ENCODE results near the gene PLAAT1. TPM values are rescaled to one million over a fixed set of nuclear protein-coding genes. Genes with fewer than 3 reads are reported as not detected.

Gene PLAAT1
- total RNA-seq, 2 experiments from 2014 or later = 0.39 TPM; not detected in 1

DNA sequence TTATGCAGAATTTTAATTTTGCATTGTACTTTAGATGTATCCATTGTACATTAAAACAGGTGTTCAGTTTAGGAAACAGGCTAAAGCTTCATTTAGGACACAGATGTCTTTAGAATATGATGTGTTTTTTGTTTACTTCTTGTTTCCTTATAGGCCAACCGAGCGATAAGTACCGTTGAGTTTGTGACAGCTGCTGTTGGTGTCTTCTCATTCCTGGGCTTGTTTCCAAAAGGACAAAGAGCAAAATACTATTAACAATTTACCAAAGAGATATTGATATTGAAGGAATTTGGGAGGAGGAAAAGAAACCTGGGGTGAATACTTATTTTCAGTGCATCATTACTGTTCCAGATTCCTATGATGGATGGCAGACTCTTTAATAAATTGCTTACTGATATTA is 29.4 kb downstream of the PLAAT1 start:
- no peaks in the 10 kb centered on the region for H3K36me3 Mint-ChIP-seq
- H3K27me3 Mint-ChIP-seq = no peaks in the 10 kb centered on the region
- CTCF ChIA-PET = no interaction called here
- H3K27ac Mint-ChIP-seq = no peak overlapping the region
- no peak for DNase-seq
- no peaks in the 10 kb centered on the region for H3K9me3 Mint-ChIP-seq
- POLR2A ChIA-PET = no interaction called here
- H3K4me1 Mint-ChIP-seq (ENCODE audit: low read depth) = no peaks in the 10 kb centered on the region
- intact Hi-C loops (cut with micrococcal nuclease) = no loop called here
- H3K4me3 Mint-ChIP-seq = no peak overlapping the region

- CTCF ChIA-PET = no interaction called here
- no peak for DNase-seq
- H3K27me3 Mint-ChIP-seq = no peaks in the 10 kb centered on the region
- no peak overlapping the region for H3K4me3 Mint-ChIP-seq
- POLR2A ChIA-PET = no interaction called here
- intact Hi-C loops (cut with micrococcal nuclease) = no loop called here
- no peaks in the 10 kb centered on the region for H3K9me3 Mint-ChIP-seq
- H3K36me3 Mint-ChIP-seq = no peaks in the 10 kb centered on the region
- no peak overlapping the region for H3K27ac Mint-ChIP-seq
- no peaks in the 10 kb centered on the region for H3K4me1 Mint-ChIP-seq (ENCODE audit: low read depth)
These were observed 30.2 kb downstream of the PLAAT1 start for GRCh38 chr3:193271101-193271840.

- no peak for DNase-seq
- Mint-ChIP-seq H3K36me3 (no peaks in the 10 kb centered on the region), H3K27ac (no peak overlapping the region), H3K4me3 (no peak overlapping the region), H3K27me3 (peaks cover 2% of the 10 kb centered on the region), H3K9me3 (peaks cover 21% of the 10 kb centered on the region), H3K4me1 (ENCODE audit: low read depth) (no peaks in the 10 kb centered on the region)
- ChIA-PET POLR2A (no interaction called here), CTCF (interaction anchor here (0.5 kb wide), 1 partner anchor 1102 kb away, joined by 3 read pairs; no protein-coding TSS in a partner anchor)
- intact Hi-C loops (cut with micrococcal nuclease) = no loop called here
These were observed 51.4 kb downstream of the PLAAT1 start for GRCh38 chr3:193292386-193292785.

DNA sequence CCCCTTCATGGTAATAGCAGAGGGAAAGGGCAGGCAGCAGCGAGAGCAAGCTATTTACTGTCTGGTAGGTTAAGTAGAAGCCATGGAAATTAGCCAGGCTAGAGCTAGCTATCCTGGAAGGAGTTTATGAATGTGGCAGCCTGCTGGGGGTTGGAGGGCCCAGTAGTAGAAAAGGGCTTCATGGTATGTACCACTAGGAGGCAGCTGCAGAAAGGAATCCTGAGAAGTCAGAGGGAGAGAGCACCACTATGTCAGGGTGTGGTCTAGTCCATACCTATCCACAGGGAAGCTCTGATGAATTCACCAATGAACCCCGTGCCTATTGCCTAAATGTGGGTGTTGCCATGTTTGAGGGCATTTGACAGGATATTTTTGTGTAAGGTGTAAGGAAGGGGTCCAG is 55.0 kb downstream of the PLAAT1 start:
- Mint-ChIP-seq H3K36me3 (no peaks in the 10 kb centered on the region), H3K27me3 (peaks cover 7% of the 10 kb centered on the region), H3K27ac (no peak overlapping the region), H3K4me3 (no peak overlapping the region), H3K4me1 (ENCODE audit: low read depth) (no peaks in the 10 kb centered on the region), H3K9me3 (peaks cover 18% of the 10 kb centered on the region)
- POLR2A ChIA-PET = no interaction called here
- intact Hi-C loops (cut with micrococcal nuclease) = no loop called here
- DNase-seq = no peak
- CTCF ChIA-PET = no interaction called here

DNA sequence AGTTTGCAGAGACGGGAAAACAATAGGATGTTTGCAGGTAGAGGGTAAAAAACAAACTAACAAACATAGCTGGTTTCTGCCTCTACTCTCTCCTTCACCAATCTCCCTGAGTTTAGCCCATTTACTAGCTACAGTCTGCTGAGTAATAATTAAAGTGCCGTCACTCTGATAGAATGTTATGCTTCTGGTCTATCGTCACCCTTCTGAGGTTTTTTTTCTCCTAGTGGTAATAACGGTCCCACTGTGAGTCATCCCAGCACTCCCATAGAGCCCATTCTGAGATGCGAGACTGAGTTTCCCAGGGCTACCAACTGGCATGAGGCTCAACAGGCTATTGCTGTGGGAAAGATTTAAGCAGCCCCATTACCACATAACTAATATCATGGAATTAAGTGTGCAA is 56.4 kb downstream of the PLAAT1 start:
- intact Hi-C loops (cut with micrococcal nuclease) = no loop called here
- CTCF ChIA-PET = no interaction called here
- Mint-ChIP-seq H3K9me3 (peaks cover 6% of the 10 kb centered on the region), H3K27me3 (peaks cover 7% of the 10 kb centered on the region), H3K4me3 (no peak overlapping the region), H3K36me3 (no peaks in the 10 kb centered on the region), H3K27ac (no peak overlapping the region), H3K4me1 (ENCODE audit: low read depth) (no peaks in the 10 kb centered on the region)
- DNase-seq = no peak
- POLR2A ChIA-PET = no interaction called here

GRCh38 chr3:193301433-193301832 is 60.4 kb downstream of the PLAAT1 start:
- CTCF ChIA-PET = no interaction called here
- Mint-ChIP-seq H3K4me3 (no peak overlapping the region), H3K36me3 (no peaks in the 10 kb centered on the region), H3K4me1 (ENCODE audit: low read depth) (no peaks in the 10 kb centered on the region), H3K27me3 (peaks cover 12% of the 10 kb centered on the region), H3K9me3 (peaks cover 3% of the 10 kb centered on the region), H3K27ac (no peak overlapping the region)
- no peak for DNase-seq
- POLR2A ChIA-PET = no interaction called here
- intact Hi-C loops (cut with micrococcal nuclease) = no loop called here

GRCh38 chr3:193305356-193305755 is 64.3 kb downstream of the PLAAT1 start:
- H3K4me1 Mint-ChIP-seq (ENCODE audit: low read depth) = no peaks in the 10 kb centered on the region
- no peaks in the 10 kb centered on the region for H3K36me3 Mint-ChIP-seq
- H3K27me3 Mint-ChIP-seq = peaks cover 11% of the 10 kb centered on the region
- POLR2A ChIA-PET = no interaction called here
- no peak overlapping the region for H3K27ac Mint-ChIP-seq
- intact Hi-C loops (cut with micrococcal nuclease) = no loop called here
- CTCF ChIA-PET = no interaction called here
- H3K9me3 Mint-ChIP-seq = no peaks in the 10 kb centered on the region
- no peak for DNase-seq
- H3K4me3 Mint-ChIP-seq = no peak overlapping the region

DNA sequence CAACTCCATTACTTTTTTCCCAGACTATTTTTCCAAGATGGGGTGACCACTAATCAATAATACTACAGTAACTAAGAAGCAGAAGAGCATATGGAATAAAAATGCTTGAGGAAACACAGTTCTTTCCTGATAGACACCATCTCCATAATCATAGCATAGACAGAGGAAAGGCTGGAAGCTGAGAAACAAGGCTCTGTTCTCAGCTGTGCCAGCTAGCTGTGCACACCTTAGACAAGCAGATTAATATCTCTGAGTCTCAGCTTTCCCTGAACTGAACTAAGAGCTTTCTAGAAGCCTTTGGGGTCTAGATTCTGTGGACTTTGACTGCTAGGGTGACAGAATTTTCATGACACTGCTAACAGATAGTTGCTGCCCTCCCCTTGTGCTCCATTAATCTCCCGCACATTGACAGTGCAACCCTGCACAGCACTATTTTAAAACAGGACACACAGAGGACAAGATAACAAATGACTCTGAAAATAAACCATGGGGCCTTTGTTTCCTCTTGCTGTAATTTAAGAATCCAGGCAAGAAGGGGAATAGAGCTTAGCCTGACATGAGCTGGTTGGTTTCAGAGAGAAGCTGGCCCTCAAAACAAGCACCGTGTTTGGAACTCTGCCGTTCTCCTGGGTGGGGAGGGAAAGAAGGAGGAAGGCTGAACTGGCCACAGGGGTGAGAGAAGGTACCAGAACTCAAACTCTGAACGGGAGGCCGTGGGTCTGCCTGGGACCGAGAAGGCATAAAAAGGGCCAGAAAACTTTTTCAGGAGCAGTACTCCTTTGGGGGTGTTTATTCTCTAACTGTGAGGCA is 70.1 kb downstream of the PLAAT1 start:
- CTCF ChIA-PET = interaction anchor here (0.7 kb wide), 1 partner anchor 368 kb away, joined by 3 read pairs; no protein-coding TSS in a partner anchor
- H3K27me3 Mint-ChIP-seq = peaks cover 2% of the 10 kb centered on the region

DNA sequence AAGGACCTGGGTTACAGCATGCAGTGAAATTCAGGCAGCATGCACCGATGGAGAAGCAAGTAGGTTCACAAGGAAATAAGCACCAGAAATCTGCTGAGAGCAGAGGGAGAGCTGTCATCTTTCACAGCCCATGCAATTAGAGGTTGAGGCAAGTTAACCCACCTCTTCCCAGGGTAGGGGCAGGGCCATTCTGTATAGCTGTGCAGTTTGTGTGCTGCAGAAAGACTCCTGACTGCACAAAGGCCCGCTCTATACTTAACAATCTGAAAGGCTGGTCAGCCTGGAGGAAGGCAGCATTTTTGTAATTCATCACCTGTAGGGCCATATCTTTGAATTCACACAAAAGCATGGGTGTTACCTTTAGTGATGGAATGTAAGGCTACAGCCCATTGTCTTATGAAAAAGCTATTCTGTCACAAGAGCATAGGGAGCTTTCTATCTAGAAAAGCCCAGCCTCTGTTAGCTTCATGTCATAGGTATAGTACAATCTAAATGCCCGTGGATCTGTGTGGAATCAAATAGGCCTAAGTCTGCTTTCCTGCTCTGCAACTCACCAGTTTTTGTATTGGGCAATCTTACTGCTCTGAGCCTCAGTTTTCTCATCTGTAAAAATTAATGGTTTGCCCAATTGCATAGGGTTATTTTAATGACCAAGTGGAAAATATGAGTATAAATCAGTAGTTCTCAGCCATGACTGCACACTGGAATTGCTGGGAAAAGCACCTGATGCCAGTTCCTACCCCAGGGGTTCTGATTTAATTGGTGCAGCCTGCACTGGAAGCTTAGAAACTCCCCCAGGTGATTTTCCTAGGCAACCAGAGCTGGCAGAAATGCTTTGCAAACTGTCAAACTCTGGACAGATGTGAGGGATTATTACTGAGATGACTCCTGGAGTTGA is 72.3 kb downstream of the PLAAT1 start:
- CTCF ChIA-PET = no interaction called here
- Mint-ChIP-seq H3K9me3 (no peaks in the 10 kb centered on the region), H3K4me3 (no peak overlapping the region)

More for the DNA sequence above, 70.1 kb downstream of the PLAAT1 start:
- Mint-ChIP-seq H3K9me3 (no peaks in the 10 kb centered on the region), H3K36me3 (no peaks in the 10 kb centered on the region), H3K4me3 (no peak overlapping the region), H3K27ac (no peak overlapping the region), H3K4me1 (ENCODE audit: low read depth) (no peaks in the 10 kb centered on the region)
- DNase-seq = no peak
- intact Hi-C loops (cut with micrococcal nuclease) = no loop called here
- POLR2A ChIA-PET = no interaction called here

GRCh38 chr3:193314161-193314560 is 73.1 kb downstream of the PLAAT1 start:
- no peaks in the 10 kb centered on the region for H3K36me3 Mint-ChIP-seq
- no peaks in the 10 kb centered on the region for H3K9me3 Mint-ChIP-seq
- DNase-seq = no peak
- CTCF ChIA-PET = no interaction called here
- no peaks in the 10 kb centered on the region for H3K4me1 Mint-ChIP-seq (ENCODE audit: low read depth)
- no peak overlapping the region for H3K27ac Mint-ChIP-seq
- H3K27me3 Mint-ChIP-seq = peaks cover 2% of the 10 kb centered on the region
- no peak overlapping the region for H3K4me3 Mint-ChIP-seq
- intact Hi-C loops (cut with micrococcal nuclease) = no loop called here
- POLR2A ChIA-PET = no interaction called here

More for the DNA sequence above, 72.3 kb downstream of the PLAAT1 start:
- no peak for DNase-seq
- Mint-ChIP-seq H3K4me1 (ENCODE audit: low read depth) (no peaks in the 10 kb centered on the region), H3K27ac (no peak overlapping the region), H3K36me3 (no peaks in the 10 kb centered on the region), H3K27me3 (peaks cover 2% of the 10 kb centered on the region)
- intact Hi-C loops (cut with micrococcal nuclease) = no loop called here
- POLR2A ChIA-PET = no interaction called here

- no peak for DNase-seq
- no peaks in the 10 kb centered on the region for H3K4me1 Mint-ChIP-seq (ENCODE audit: low read depth)
- H3K27me3 Mint-ChIP-seq = no peaks in the 10 kb centered on the region
- POLR2A ChIA-PET = no interaction called here
- intact Hi-C loops (cut with micrococcal nuclease) = no loop called here
- H3K36me3 Mint-ChIP-seq = no peaks in the 10 kb centered on the region
- no peak overlapping the region for H3K27ac Mint-ChIP-seq
- CTCF ChIA-PET = no interaction called here
- H3K9me3 Mint-ChIP-seq = no peaks in the 10 kb centered on the region
- no peak overlapping the region for H3K4me3 Mint-ChIP-seq
These were observed 76.8 kb downstream of the PLAAT1 start for GRCh38 chr3:193317682-193318300.
